ENCODE results near the gene IGFBPL1. TPM values are rescaled to one million over a fixed set of nuclear protein-coding genes. Genes with fewer than 3 reads are reported as not detected.

Gene IGFBPL1
- total and polyA plus RNA-seq, 2 of the 13 experiments (the other 11 are each of a cell fraction or from before 2014, with no cell fraction given), result 0.24 TPM; not detected in 1

- TF ChIP-seq SYNCRIP (IDR thresholded peaks at IDR 0.05; ENCODE audit: insufficient read depth, low read depth, low read length), result no peak
- TF ChIP-seq XRCC5 (optimal IDR thresholded peaks at IDR 0.05; ENCODE audit: low read length), result peak; percentile 68
- TF ChIP-seq ATF6 (CRISPR knock-in tag; conservative IDR thresholded peaks at IDR 0.05), result no peak
- peak; percentile 49; the same call in 1 of the 2 replicates for TF ChIP-seq ZMAT3 (CRISPR knock-in tag; conservative IDR thresholded peaks at IDR 0.05)
- peak; percentile 31; the same call in 1 of the 2 replicates for TF ChIP-seq MLX (CRISPR knock-in tag; IDR thresholded peaks at IDR 0.05)
- TF ChIP-seq ARID5B (CRISPR knock-in tag; IDR thresholded peaks at IDR 0.05), result peak; percentile 85
- peak; percentile 98 for TF ChIP-seq ELF1 (CRISPR knock-in tag; IDR thresholded peaks at IDR 0.05)
- TF ChIP-seq HMG20A (CRISPR knock-in tag; IDR thresholded peaks at IDR 0.05; ENCODE audit: borderline replicate concordance), result peak; percentile 71; the same call in 1 of the 2 replicates
- peak; percentile 64 for TF ChIP-seq FOXO1 (CRISPR knock-in tag; IDR thresholded peaks at IDR 0.05)
- TF ChIP-seq AHDC1 (CRISPR knock-in tag; IDR thresholded peaks at IDR 0.05; ENCODE audit: borderline replicate concordance), result peak; percentile 82; the same call in 1 of the 2 replicates
- TF ChIP-seq POGZ (CRISPR knock-in tag; IDR thresholded peaks at IDR 0.05), result 0 out of 2 replicates have a peak, but pooled peaks have one; percentile 51
- TF ChIP-seq JARID2 (CRISPR knock-in tag; IDR thresholded peaks at IDR 0.05; ENCODE audit: insufficient replicate concordance), result peak; percentile 79
- peak; percentile 79; the same call in 1 of the 2 replicates for TF ChIP-seq ZSCAN9 (CRISPR knock-in tag; IDR thresholded peaks at IDR 0.05; ENCODE audit: borderline replicate concordance)
- TF ChIP-seq TEAD3 (CRISPR knock-in tag; optimal IDR thresholded peaks at IDR 0.05; ENCODE audit: borderline replicate concordance), result peak; percentile 99
- peak; percentile 28; the same call in 1 of the 2 replicates for TF ChIP-seq RXRA (CRISPR knock-in tag; IDR thresholded peaks at IDR 0.05)
- 0 out of 2 replicates have a peak, but pooled peaks have one; percentile 54 for TF ChIP-seq ZNF878 (CRISPR knock-in tag; IDR thresholded peaks at IDR 0.05)
Observed at GRCh38 chr9:38437193-38437823, 13.1 kb upstream of the IGFBPL1 start (continued).

Measured in HepG2 (cell line).